Measurements from ENCODE around the gene CR2.
"Not testable (repeated sequence)": the region's sequence is repeated elsewhere in the genome, so short reads cannot be mapped to it uniquely, and the experiment has no call there.

The CR2 gene

DNA sequence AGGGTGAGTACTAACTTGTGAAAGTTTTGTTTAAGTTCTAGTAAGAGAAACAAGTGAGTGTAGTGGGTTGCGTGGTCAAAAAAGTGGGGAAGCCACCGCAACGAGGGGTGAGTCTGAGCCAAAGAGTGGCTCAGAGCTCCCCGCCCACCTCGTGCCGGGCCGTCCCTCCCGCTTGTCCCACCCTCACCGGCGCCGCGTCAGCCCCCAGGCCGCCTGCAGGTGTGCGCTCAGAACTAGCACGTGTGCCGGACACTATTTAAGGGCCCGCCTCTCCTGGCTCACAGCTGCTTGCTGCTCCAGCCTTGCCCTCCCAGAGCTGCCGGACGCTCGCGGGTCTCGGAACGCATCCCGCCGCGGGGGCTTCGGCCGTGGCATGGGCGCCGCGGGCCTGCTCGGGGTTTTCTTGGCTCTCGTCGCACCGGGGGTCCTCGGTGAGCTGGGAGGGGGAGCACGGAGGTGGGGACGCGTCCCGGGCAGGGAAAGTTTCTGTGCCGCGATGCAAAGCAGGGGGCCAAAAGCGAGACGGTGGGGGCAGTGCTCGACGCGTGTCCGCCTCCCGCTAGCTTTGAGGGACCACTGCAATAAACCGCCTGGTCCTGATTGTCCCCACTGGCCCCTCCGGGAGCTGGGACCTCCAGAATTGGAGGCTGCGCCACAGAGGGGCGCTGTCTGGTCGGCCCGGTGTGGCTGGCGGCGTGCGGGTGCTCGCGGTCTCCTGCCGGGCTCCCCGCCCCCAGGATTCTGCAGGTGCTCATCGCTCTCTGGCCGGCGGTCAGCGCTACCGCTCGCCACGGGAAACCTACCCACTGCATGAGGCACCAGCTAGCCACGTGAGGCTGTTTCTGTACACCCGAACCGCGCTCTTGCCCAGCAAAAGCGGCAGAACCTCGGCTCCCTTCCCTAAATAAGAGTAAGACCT is at the start of gene CR2:
Gene CR2 (plus strand): TSS at position 283 of the 919 bp plus-strand sequence. CDS start 91 bp downstream, at position 374.
- peak; percentile 58 for DNase-seq

- DNase-seq, result no peak
Measured at GRCh38 chr1:207404849-207405525, 49.1 kb upstream of the CR2 start.

GRCh38 chr1:207405814-207406213 is 48.3 kb upstream of the CR2 start:
- DNase-seq, result no peak

- no peak for DNase-seq
Measured at GRCh38 chr1:207407655-207408260, 46.4 kb upstream of the CR2 start.

DNA sequence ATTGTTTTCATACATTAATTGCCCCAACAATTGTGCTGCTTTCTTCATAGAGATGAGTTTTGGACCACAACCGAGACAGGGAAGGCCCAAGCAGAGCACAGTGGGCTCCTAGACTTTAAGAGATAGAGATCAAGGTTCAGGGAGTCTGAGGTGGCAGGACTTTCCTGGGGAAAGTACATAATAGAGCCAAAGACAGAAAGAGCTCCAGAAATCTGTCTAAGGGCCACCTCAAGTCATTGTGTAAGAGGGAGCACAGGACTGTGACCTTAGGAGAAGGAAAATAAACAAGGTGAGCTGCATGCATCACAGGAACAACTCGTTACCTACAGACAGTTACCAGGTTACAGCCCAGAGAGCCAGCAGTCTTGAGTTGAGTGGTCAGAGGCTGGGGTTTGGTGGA is 41.3 kb upstream of the CR2 start:
- no peak for DNase-seq

- peak; percentile 10 for DNase-seq
Measured at GRCh38 chr1:207414606-207415108, 39.5 kb upstream of the CR2 start.

DNA sequence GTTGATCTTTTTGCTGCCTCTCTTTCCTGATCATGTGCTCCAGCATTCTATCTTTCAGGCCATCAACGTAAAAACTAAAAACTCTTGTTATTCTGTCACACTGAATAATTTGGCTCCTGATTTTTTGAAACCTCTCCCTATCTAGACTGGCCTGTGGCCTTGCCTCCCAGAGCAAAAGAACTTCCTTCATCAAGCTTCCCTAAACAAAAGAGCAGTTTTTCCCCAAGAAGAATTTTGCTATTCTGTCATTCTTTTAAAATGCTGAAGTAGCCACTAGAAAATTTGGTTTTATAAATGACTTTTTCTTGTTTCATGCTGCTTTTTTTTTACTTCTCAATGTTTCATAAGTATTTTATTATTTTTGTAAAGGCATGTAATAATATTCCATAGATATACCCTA is 37.1 kb upstream of the CR2 start:
- no peak for DNase-seq

GRCh38 chr1:207418351-207418750 is 35.8 kb upstream of the CR2 start:
- no peak for DNase-seq

- DNase-seq, result no peak
Measured at GRCh38 chr1:207420109-207420508, 34.0 kb upstream of the CR2 start.

DNA sequence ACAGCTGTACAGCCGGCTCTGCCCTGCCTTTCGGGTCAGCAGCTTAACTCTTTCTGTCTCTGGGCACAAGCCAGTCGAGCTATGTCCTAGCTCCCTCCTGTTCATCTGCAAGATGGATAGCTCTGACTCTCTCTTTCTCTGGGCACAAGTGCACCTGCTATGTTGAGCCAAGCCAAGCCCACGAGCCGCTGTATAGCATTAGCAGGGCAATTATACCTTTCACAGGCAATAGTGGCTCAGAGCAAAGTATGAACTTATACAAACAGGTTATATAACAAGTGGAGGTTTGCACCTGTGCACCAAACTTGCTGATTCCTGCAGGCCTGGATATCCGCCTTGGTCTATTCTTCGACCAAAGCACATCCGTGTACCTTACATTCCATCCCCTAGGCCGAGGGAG is 33.0 kb upstream of the CR2 start:
- DNase-seq, result no peak

DNA sequence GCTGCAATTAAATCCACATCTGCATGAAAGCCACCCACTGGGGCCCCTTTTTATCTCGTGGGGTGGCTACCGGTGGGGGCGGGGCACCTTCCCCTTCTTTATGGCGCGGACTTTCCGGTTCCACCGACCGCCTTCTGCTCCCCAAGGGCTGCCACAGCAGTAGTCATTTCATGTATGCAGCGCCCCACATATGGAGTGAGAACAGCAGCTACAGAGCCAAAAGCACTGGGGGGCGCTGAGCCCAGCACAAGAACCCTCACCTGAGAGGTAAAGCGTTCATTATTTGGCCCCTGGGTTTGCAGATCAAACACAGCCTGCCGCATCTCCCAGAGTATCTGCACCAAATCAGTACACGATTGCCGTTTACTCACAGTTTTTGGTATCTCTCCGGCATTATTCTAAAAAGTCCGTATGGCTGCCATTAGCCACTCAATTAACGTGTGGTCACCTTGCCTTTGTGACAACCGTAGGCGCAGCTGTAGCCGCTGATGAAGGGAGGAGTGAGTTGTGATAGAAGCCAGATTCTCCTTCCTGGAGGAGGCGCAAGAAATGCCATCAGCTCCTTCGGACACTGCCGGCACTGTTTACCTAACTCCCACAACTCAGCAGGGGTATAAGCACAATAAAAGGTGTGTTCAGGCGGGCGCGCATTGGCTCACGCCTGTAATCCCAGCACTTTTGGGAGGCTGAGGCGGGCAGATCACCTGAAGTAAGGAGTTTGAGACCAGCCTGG is 30.4 kb upstream of the CR2 start:
- no peak for DNase-seq

DNA sequence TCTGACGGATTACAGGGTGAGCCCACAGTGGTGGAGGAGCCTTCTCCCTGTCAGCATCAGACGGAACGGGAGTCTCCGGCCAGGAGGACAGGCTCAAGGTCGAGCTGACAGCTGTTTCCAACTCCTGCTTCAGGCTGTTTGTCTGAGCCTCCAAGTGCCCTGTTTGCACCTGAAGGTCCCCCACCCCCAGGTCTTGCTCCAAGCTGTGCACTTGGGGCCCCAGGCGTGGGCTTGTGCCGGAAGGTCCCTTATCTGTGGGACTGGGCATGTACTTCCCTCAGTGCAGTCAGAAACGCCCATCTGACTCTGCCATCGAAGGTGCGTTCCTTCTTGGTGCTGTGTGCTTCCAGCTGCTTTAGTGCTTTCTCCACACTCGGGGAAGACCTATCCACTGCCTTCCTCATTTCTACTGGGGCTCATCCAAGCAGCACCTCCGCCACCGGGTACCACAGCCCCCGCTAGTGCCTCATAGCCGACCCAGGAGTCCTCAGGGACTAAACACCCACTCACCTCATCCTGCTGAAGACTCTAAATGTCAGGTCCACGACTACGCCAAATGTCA is 29.5 kb upstream of the CR2 start:
- no peak for DNase-seq

DNA sequence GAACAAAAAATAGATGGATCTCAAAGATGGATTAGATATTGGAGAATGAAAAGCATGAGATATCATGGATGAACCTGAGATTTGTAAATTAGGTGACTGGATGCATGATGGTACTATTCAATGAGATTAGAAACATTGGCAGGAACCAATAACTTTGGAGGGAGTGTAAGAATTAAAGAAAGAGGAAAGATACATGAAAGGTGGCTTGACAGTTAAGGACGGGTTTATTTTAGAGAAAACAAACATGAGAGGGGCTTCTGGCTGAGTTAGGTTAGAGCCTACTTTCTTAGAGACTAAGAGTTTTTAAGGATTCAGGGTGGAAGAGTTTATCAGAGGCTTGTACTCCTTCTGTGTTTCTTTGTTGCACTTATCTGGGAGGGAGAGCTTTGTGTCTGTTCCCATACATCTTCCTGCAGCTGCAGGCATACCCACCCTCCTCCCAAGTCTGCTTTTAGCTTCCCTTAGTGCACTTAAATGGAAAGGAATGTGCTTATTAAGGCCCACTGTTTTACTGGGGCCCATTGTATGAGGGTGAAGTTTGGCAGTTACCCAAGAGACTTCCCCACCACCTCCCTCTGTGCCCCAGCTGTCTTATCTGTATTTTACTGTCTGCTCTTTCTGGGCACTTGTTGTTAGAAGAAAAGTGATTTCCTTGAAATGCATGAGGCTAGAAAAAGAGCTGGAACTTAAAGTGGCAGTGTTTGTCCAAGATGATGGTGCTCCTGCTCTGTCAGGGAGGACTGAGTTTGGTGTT is 26.1 kb upstream of the CR2 start:
- DNase-seq, result no peak

- DNase-seq, result no peak
Measured at GRCh38 chr1:207428783-207429182, 25.3 kb upstream of the CR2 start.

DNA sequence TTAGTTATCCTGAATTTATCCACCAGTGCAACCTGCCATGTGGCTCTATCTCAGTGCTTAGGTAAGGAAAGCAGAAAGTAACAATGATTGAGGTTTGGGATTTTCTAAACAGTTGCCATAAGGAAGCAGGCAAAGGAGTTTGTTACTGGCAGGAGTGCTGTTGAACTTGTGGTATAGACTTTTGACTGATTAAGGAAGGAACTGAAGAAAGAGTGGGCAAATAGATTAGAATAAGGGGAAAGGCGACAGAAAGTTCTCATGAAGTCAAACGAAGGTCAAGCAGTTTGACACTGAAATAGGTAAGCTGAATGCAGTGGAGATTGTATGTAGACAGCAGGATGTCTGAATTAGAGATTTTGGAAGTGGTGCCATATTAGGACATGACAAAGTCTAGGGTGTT is 24.2 kb upstream of the CR2 start:
- DNase-seq, result no peak

GRCh38 chr1:207430602-207431001 is 23.5 kb upstream of the CR2 start:
- no peak for DNase-seq

DNA sequence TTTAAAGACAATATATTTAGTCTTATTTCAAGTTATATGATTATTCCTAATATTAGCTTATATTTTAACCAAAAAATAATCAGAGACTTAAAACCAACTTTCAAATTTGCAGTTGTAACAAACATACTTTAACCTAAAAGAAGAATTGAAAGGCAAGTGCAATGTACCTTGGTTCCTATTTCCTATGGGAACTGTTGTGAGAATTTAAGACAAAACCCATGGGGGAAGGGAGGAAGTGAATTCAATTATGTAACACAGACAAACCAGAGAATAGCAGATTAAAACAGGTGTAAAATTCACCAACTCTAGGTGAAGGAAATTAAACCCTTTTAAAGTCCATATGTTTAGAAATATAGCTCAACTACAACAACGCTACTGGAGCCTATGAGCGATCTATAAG is 22.6 kb upstream of the CR2 start:
- DNase-seq, result no peak

DNA sequence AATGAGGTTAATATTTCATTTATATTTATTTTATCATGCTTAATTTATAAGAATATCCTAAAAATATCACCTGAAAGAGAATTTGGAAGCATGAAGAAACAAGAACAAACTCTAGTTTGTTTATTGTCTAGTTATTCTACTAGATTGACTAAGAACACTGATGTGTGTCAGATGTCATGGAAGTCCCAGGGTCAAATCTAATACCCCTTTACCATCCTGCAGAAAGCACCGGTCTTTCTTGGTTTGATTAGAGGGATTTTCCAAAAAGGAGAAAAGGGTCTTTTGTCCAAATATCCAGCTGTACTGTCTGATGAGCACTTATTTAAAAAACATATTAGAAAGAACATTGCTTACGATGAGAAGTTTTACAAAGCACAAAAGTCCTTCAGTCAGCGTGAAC is 20.7 kb upstream of the CR2 start:
- no peak for DNase-seq

- DNase-seq, result not testable (repeated sequence)
Measured at GRCh38 chr1:207436746-207437145, 17.4 kb upstream of the CR2 start.

DNA sequence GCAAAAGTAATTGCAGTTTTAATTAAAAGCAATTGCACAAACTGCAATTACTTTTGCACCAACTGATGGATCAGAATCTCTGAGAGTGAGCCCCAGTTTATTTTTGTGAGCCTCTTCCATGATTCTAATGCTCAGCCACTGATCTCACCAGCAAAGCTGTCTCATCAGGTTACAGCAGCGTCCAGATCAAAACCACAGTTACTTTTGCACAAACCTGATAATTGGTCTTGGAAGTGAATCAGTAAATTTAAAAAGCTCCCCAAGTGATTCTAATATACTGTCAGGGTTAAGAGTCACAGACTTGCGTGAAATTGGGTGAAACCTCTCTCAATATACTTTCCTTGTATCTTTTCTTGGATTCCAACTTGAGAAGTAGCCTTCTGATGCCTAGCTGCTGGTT is 13.5 kb upstream of the CR2 start:
- DNase-seq, result no peak

- no peak for DNase-seq
Measured at GRCh38 chr1:207444514-207445217, 9.5 kb upstream of the CR2 start.
